Gastrocnemius medialis (tissue), 4 donors: ENCODE data around the gene KDM5B. TPM values are rescaled to one million over a fixed set of nuclear protein-coding genes. Genes with fewer than 3 reads are reported as not detected.

Experiments used
- ATAC-seq, 2 donors: fragments of 150-250 bp; one replicate each; pipeline ENCODE4 v1.9.1; 2016
- DNase-seq, 2 donors: peaks; one replicate each; pipeline ENCODE4 v3.0.0-alpha.2; 2019
- H3K27ac ChIP-seq, 4 donors: fragments of 200-600 bp; sonication (generic); 1 replicate in 1 of 4; 2 replicates in 3 of 4; pipeline ENCODE4 v1.5.1; 2016 to 2018; ENCODE audit warnings: mild to moderate bottlenecking in 2 of 4, moderate library complexity in 1 of 4
- H3K27me3 ChIP-seq, 3 donors: fragments of 200-600 bp; sonication (generic) in 2 of 3; 1 replicate in 1 of 3; 2 replicates in 2 of 3; pipeline versions ENCODE4 v1.5.1 to v1.6.0; 2016 to 2019; ENCODE audit warnings: mild to moderate bottlenecking in 1 of 3, moderate library complexity in 1 of 3
- H3K36me3 ChIP-seq, 2 donors: fragments of 200-600 bp; sonication (generic) in 1 of 2; one replicate each; pipeline ENCODE4 v1.5.1; 2017 to 2018
- H3K4me1 ChIP-seq, 2 donors: fragments of 200-600 bp; sonication (generic) in 1 of 2; one replicate each; pipeline ENCODE4 v1.5.1; 2016 to 2017; ENCODE audit warnings: mild to moderate bottlenecking in 2 of 2
- H3K4me3 ChIP-seq, 4 donors: fragments of 200-600 bp; sonication (generic) in 3 of 4; 1 replicate in 1 of 4; 2 replicates in 3 of 4; pipeline ENCODE4 v1.5.1; 2016 to 2019; ENCODE audit warnings: mild to moderate bottlenecking in 2 of 4
- H3K9me3 ChIP-seq, 3 donors: fragments of 200-600 bp; sonication (generic) in 2 of 3; 1 replicate in 1 of 3; 2 replicates in 2 of 3; pipeline ENCODE4 v1.5.1; 2016 to 2019
- POLR2A ChIP-seq, 2 donors: fragments of 450-650 bp; IDR thresholded peaks; one replicate each; pipeline ENCODE4 v1.6.1; 2017; ENCODE audit warnings: antibody characterized with exemption in 2 of 2, mild to moderate bottlenecking in 2 of 2, moderate library complexity in 2 of 2
- in situ Hi-C, 4 donors: fragments of 200-750 bp; cut with MboI; loops; one replicate each; pipeline versions ENCODE4 v1.15.0 to v1.8.0; 2017; ENCODE audit warnings: low sequenced_read_pairs in 4 of 4
- intact Hi-C: fragments of 100-400 bp; cut with DNase I; formaldehyde crosslinking; loops from one replicate; pipeline ENCODE4 v1.15.1; 2023; ENCODE audit warnings: low total_unique reads
- total RNA-seq, 4 donors: library from RNA; depleted of rRNA; stranded (reverse); fragments of >200 nt; gene quantifications; one replicate each; pipeline versions ENCODE4 v1.1.0 to v1.2.3, GENCODE V29; 2016
- TF ChIP-seq, protein P1 (sequence below), 5 experiments: fragments of 450-650 bp in 3 of 5; fragments of 200-600 bp in 2 of 5; sonication (generic) in 2 of 5; IDR thresholded peaks in 4 of 5; conservative IDR thresholded peaks in 1 of 5; 1 replicate in 4 of 5; 2 replicates in 1 of 5; pipeline ENCODE4 v1.5.1; 2016 to 2019; ENCODE audit warnings: antibody characterized with exemption in 5 of 5, mild to moderate bottlenecking in 3 of 5, moderate library complexity in 3 of 5

KDM5B gene
- total RNA-seq, 4 donors from 2014 or later: 10.7 to 17.1 (median 13.7) TPM

DNA sequence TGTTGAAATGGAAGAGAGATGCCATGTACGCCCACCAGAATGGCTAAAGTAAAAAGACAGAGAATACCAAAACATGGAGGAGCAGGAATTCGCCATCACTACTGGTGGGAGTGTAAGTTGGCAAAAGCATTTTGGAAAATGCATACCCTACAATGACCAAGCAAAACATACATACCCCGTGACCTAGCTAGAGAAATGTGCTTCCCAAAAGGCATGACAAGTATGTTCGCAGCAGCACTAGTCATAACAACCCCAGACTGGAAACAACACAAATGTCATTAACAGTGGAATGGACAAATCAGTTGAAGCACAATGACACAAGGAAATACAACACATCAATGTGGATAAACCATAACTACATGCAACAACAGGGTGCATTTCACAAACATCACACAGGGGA, 125.2 kb downstream of the KDM5B start:
- Histone ChIP-seq H3K4me1 (no peaks in the 10 kb centered on the region), H3K4me3 (no peak overlapping the region), H3K27ac (no peak overlapping the region), H3K36me3 (no peaks in the 10 kb centered on the region), H3K9me3 (no peaks in the 10 kb centered on the region), H3K27me3 (peaks cover 3 to 23% (median 13%) of the 10 kb centered on the region in 3 donors)
- in situ Hi-C loops (no loop called here), intact Hi-C loops (no loop called here)
- no peak for DNase-seq
- TF ChIP-seq, protein P1, sequence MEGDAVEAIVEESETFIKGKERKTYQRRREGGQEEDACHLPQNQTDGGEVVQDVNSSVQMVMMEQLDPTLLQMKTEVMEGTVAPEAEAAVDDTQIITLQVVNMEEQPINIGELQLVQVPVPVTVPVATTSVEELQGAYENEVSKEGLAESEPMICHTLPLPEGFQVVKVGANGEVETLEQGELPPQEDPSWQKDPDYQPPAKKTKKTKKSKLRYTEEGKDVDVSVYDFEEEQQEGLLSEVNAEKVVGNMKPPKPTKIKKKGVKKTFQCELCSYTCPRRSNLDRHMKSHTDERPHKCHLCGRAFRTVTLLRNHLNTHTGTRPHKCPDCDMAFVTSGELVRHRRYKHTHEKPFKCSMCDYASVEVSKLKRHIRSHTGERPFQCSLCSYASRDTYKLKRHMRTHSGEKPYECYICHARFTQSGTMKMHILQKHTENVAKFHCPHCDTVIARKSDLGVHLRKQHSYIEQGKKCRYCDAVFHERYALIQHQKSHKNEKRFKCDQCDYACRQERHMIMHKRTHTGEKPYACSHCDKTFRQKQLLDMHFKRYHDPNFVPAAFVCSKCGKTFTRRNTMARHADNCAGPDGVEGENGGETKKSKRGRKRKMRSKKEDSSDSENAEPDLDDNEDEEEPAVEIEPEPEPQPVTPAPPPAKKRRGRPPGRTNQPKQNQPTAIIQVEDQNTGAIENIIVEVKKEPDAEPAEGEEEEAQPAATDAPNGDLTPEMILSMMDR (IDR thresholded peaks at IDR 0.05 in 4 of 5, conservative IDR thresholded peaks at IDR 0.05 in 1 of 5): no peak
- TF ChIP-seq POLR2A (IDR thresholded peaks at IDR 0.05): no peak
- no peak for ATAC-seq

DNA sequence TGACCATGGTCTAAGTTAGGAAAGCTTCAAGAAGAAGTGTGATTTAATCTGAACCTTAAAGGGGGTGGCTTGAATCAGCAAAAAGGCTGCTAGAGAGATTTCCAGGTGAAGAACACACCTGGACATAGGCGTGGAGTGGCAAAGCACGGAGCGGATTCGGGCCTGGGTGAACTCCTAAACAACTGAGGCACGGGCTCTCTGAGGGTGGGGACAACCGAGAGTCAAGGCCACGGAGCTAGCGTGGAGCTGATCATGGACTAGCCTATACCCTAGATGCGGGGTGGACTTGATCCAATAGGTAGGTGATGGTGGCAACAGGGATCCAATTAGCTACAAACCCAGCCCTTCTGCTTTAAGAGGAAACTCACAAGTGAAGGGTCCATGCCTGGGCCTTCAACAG, 125.7 kb downstream of the KDM5B start:
- Histone ChIP-seq H3K4me3 (no peak overlapping the region), H3K36me3 (no peaks in the 10 kb centered on the region), H3K27me3 (peaks cover 3 to 23% (median 13%) of the 10 kb centered on the region in 3 donors), H3K27ac (no peak overlapping the region), H3K9me3 (no peaks in the 10 kb centered on the region), H3K4me1 (no peaks in the 10 kb centered on the region)
- ATAC-seq (no peak), DNase-seq (no peak)
- intact Hi-C loops: no loop called here
- in situ Hi-C loops: no loop called here
- TF ChIP-seq, protein P1 (IDR thresholded peaks at IDR 0.05 in 4 of 5, conservative IDR thresholded peaks at IDR 0.05 in 1 of 5): no peak
- TF ChIP-seq POLR2A (IDR thresholded peaks at IDR 0.05): no peak

DNA sequence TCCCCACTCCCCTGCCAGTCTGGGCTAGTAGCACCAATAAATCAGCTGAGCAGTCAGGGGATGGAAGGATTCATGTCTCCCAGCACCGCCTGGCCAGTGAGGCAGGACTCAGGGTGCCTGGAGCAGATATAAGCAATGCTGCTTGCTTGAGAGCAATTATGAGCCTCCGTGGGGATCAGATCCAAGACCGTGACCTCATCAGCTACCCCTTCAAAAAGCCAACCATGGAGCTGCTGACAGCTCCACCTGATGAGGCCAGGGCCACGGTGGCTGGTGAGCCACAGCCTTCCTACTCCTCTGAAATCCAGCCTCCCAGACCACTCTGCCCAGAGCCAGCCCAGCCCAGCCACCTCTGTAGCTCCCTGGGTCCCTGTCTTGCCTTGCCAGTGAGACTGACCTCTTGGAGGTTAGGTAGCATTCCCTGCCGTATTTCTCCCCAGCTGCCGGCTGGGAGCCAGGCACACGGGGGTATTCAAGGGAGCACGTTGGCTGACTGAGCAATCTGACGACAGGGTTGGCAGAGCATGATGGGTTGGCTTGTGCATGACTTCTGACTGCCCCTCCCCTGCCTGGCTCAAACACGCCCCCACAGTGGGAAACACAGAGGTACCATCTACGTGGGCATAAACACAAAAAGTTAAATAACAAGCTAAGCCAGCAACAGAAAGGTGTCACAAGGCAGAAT, 126.3 kb downstream of the KDM5B start:
- intact Hi-C loops: no loop called here
- H3K27me3 ChIP-seq: peaks cover 3 to 23% (median 13%) of the 10 kb centered on the region in 3 donors

GRCh38 chr1:202680586-202681352, 127.5 kb downstream of the KDM5B start:
- in situ Hi-C loops (no loop called here), intact Hi-C loops (no loop called here)
- no peak for TF ChIP-seq POLR2A (IDR thresholded peaks at IDR 0.05)
- TF ChIP-seq, protein P1 (IDR thresholded peaks at IDR 0.05 in 4 of 5, conservative IDR thresholded peaks at IDR 0.05 in 1 of 5): no peak
- Histone ChIP-seq H3K4me3 (no peak overlapping the region), H3K27me3 (peaks cover 3 to 23% (median 13%) of the 10 kb centered on the region in 3 donors), H3K4me1 (no peaks in the 10 kb centered on the region), H3K9me3 (no peaks in the 10 kb centered on the region), H3K27ac (no peak overlapping the region), H3K36me3 (no peaks in the 10 kb centered on the region)
- no peak for DNase-seq
- no peak for ATAC-seq

More for the DNA sequence above, 126.3 kb downstream of the KDM5B start:
- no peaks in the 10 kb centered on the region for H3K4me1 ChIP-seq
- no peaks in the 10 kb centered on the region for H3K9me3 ChIP-seq
- DNase-seq (no peak), ATAC-seq (no peak)
- no peak overlapping the region for H3K27ac ChIP-seq
- no peak for TF ChIP-seq POLR2A (IDR thresholded peaks at IDR 0.05)
- TF ChIP-seq, protein P1 (IDR thresholded peaks at IDR 0.05 in 4 of 5, conservative IDR thresholded peaks at IDR 0.05 in 1 of 5): no peak
- in situ Hi-C loops: no loop called here
- H3K4me3 ChIP-seq: no peak overlapping the region
- H3K36me3 ChIP-seq: no peaks in the 10 kb centered on the region
